Right lobe of liver (tissue), 6 donors: ENCODE data around the gene FAAH. TPM values are rescaled to one million over a fixed set of nuclear protein-coding genes. Genes with fewer than 3 reads are reported as not detected.
"Not testable (repeated sequence)": the region's sequence is repeated elsewhere in the genome, so short reads cannot be mapped to it uniquely, and the experiment has no call there.

Experiments used
- ATAC-seq, 4 donors: fragments of 200-7000 bp; cut with Tn5 transposase; one replicate each; pipeline ENCODE4 v1.9.1; 2020; ENCODE audit warnings: mild to moderate bottlenecking in 4 of 4, moderate library complexity in 4 of 4
- DNase-seq, 3 donors: peaks; one replicate each; pipeline ENCODE4 v3.0.0-alpha.2; 2020
- H3K27ac ChIP-seq, 3 donors: fragments of 200-600 bp; one replicate each; pipeline ENCODE4 v1.8.0; 2022
- H3K27me3 ChIP-seq, 2 donors: fragments of 200-600 bp; one replicate each; pipeline ENCODE4 v1.8.0; 2022
- H3K36me3 ChIP-seq, 4 donors: fragments of 200-600 bp; sonication (generic) in 1 of 4; one replicate each; pipeline versions ENCODE4 v1.5.1 to v1.8.0; 2017 to 2022; ENCODE audit warnings: control low read depth in 1 of 4
- H3K4me1 ChIP-seq, 4 donors: fragments of 200-600 bp; sonication (generic) in 1 of 4; one replicate each; pipeline versions ENCODE4 v1.5.1 to v1.8.0; 2017 to 2022; ENCODE audit warnings: control low read depth in 1 of 4
- H3K4me3 ChIP-seq, 3 donors: fragments of 200-600 bp; one replicate each; pipeline ENCODE4 v1.8.0; 2022
- H3K9me3 ChIP-seq, 4 donors: fragments of 200-600 bp; sonication (generic) in 1 of 4; one replicate each; pipeline versions ENCODE4 v1.5.1 to v1.8.0; 2017 to 2022; ENCODE audit warnings: control low read depth in 1 of 4
- CTCF ChIP-seq, 4 donors: fragments of 200-600 bp in 3 of 4; fragments of 450-650 bp in 1 of 4; IDR thresholded peaks; one replicate each; pipeline versions ENCODE4 v1.5.1 to v1.8.0; 2016 to 2022; ENCODE audit warnings: antibody characterized with exemption in 4 of 4, mild to moderate bottlenecking in 2 of 4
- POLR2A ChIP-seq: fragments of 450-650 bp; IDR thresholded peaks from one replicate; pipeline ENCODE4 v1.6.1; 2017; ENCODE audit warnings: antibody characterized with exemption, mild to moderate bottlenecking
- WGBS: methylation state at CpG from one replicate; pipeline ENCODE4 v1.1.6; 2018; ENCODE audit warnings: low coverage, low lambda C conversion rate; ENCODE audit not compliant: insufficient coverage; ENCODE audit errors: missing lambda C conversion rate; 5-methylcytosine and 5-hydroxymethylcytosine counted together
- intact Hi-C, 2 donors: fragments of 100-400 bp; cut with DNase I; formaldehyde crosslinking; loops; one replicate each; pipeline versions ENCODE4 v1.11.2 to v1.14.1; 2022
- long read RNA-seq: library from polyadenylated mRNA; unstranded; transcript quantifications from one replicate; pipeline ENCODE4 v2.0.0, GENCODE V29; 2019
- total RNA-seq, 6 experiments: library from RNA; depleted of rRNA in 2 of 6; stranded (reverse); fragments of >200 nt in 2 of 6; fragmentation: NEBNext Ultra II Directional in 3 of 6; extraction: Animal tissue kit (Norgen Biotek cat#: 25700) in 3 of 6; gene quantifications; one replicate each; pipeline versions ENCODE4 v1.1.0 to v1.2.4, GENCODE V29; 2016 to 2023
- donor health status: DM: no; HTN: yes; CAD: no.
- donor health status: DM: no; HTN: no; CAD: no.
- donor health status: DM: no; HTN: no; CAD: no.
- donor health status: DM: no; HTN: yes; CAD: no.
- donor health status: DM: no; HTN: yes; CAD: no.

FAAH gene
- total RNA-seq: 10 to 100 TPM; 26.6 to 48.7 (median 33.5) TPM
- long read RNA-seq: 0 reads

- WGBS: 5% methylated on average over 14 of the region's 75 CpGs
- H3K4me1 ChIP-seq: peaks cover 0 to 7% (median 3%) of the 10 kb centered on the region in 4 donors
- intact Hi-C loops: no loop called here
- TF ChIP-seq CTCF (IDR thresholded peaks at IDR 0.05) (no peak), POLR2A (peak; percentile 78)
- no peaks in the 10 kb centered on the region for H3K36me3 ChIP-seq
- H3K4me3 ChIP-seq: peak within 1 kb of the TSS; percentile 43 to 71 (median 70)
- ATAC-seq (peak; percentile 86 to 91 (median 88)), DNase-seq (peak; percentile 75 to 87 (median 80))
- no peaks in the 10 kb centered on the region for H3K27me3 ChIP-seq
- H3K27ac ChIP-seq: peak within 1 kb of the TSS; percentile 38 to 88 (median 77)
- no peaks in the 10 kb centered on the region for H3K9me3 ChIP-seq
Measured at GRCh38 chr1:46394108-46394871, at the start of gene FAAH. TSS of gene FAAH (plus strand) at chr1:46394317. CDS start at chr1:46394349, 32 bp downstream.

GRCh38 chr1:46344481-46344880, 49.6 kb upstream of the FAAH start:
- 78% methylated on average over 3 of the region's 3 CpGs for WGBS
- Histone ChIP-seq H3K4me3 (no peak overlapping the region), H3K27ac (no peak overlapping the region), H3K4me1 (peaks cover 0 to 5% (median 0%) of the 10 kb centered on the region in 4 donors), H3K36me3 (peaks cover 0 to 31% (median 5%) of the 10 kb centered on the region in 4 donors), H3K27me3 (no peaks in the 10 kb centered on the region), H3K9me3 (no peaks in the 10 kb centered on the region)
- no peak for ATAC-seq
- TF ChIP-seq POLR2A (no peak), CTCF (IDR thresholded peaks at IDR 0.05) (no peak)
- intact Hi-C loops: no loop called here
- DNase-seq: no peak

GRCh38 chr1:46345281-46345680, 48.8 kb upstream of the FAAH start:
- Histone ChIP-seq H3K4me3 (no peak overlapping the region), H3K9me3 (no peaks in the 10 kb centered on the region), H3K4me1 (peaks cover 0 to 3% (median 0%) of the 10 kb centered on the region in 4 donors), H3K27ac (no peak overlapping the region), H3K27me3 (no peaks in the 10 kb centered on the region), H3K36me3 (peaks cover 0 to 39% (median 9%) of the 10 kb centered on the region in 4 donors)
- intact Hi-C loops: no loop called here
- TF ChIP-seq POLR2A: no peak
- TF ChIP-seq CTCF (IDR thresholded peaks at IDR 0.05): no peak
- DNase-seq: no peak
- ATAC-seq: no peak

- ATAC-seq (no peak), DNase-seq (no peak)
- Histone ChIP-seq H3K9me3 (no peaks in the 10 kb centered on the region), H3K27me3 (no peaks in the 10 kb centered on the region), H3K4me3 (no peak overlapping the region), H3K4me1 (no peaks in the 10 kb centered on the region), H3K27ac (no peak overlapping the region), H3K36me3 (peaks cover 0 to 57% (median 26%) of the 10 kb centered on the region in 4 donors)
- intact Hi-C loops: no loop called here
- no peak for TF ChIP-seq CTCF (IDR thresholded peaks at IDR 0.05)
- TF ChIP-seq POLR2A: no peak
- 78% methylated on average over 1 of the region's 2 CpGs for WGBS
Measured at GRCh38 chr1:46352363-46352762, 41.8 kb upstream of the FAAH start.

GRCh38 chr1:46355920-46356319, 38.2 kb upstream of the FAAH start:
- H3K4me3 ChIP-seq, H3K4me1 ChIP-seq, DNase-seq, H3K27ac ChIP-seq, ATAC-seq, H3K27me3 ChIP-seq, intact Hi-C loops, H3K9me3 ChIP-seq: not testable (repeated sequence)
- peaks cover 4 to 51% (median 22%) of the 10 kb centered on the region in 4 donors for H3K36me3 ChIP-seq
- 94% methylated on average over 2 of the region's 5 CpGs for WGBS
